ENCODE results near the gene BLID.

Gene BLID

GRCh38 chr11:122139595-122139866 is 23.5 kb upstream of the BLID start:
- no peak for DNase-seq (ENCODE audit: low read depth)

- no peak for DNase-seq (ENCODE audit: low read depth)
Measured at GRCh38 chr11:122138744-122139594, 23.0 kb upstream of the BLID start.

GRCh38 chr11:122137078-122137793 is 21.2 kb upstream of the BLID start:
- no peak for DNase-seq (ENCODE audit: low read depth)

- DNase-seq (ENCODE audit: low read depth) = no peak
Measured at GRCh38 chr11:122131126-122131525, 15.1 kb upstream of the BLID start.

GRCh38 chr11:122128146-122128545 is 12.1 kb upstream of the BLID start:
- no peak for DNase-seq (ENCODE audit: low read depth)

GRCh38 chr11:122127020-122127419 is 11.0 kb upstream of the BLID start:
- no peak for DNase-seq (ENCODE audit: low read depth)

- DNase-seq (ENCODE audit: low read depth) = no peak
Measured at GRCh38 chr11:122126024-122126688, 10.1 kb upstream of the BLID start.

GRCh38 chr11:122123263-122123929 is 7.4 kb upstream of the BLID start:
- DNase-seq (ENCODE audit: low read depth) = no peak

GRCh38 chr11:122122179-122122578 is 6.2 kb upstream of the BLID start:
- no peak for DNase-seq (ENCODE audit: low read depth)

GRCh38 chr11:122120096-122120495 is 4.1 kb upstream of the BLID start:
- no peak for DNase-seq (ENCODE audit: low read depth)

GRCh38 chr11:122116591-122116990 is 576 bp upstream of the BLID start:
- DNase-seq (ENCODE audit: low read depth) = no peak

- DNase-seq (ENCODE audit: low read depth) = no peak
Measured at GRCh38 chr11:122114976-122115375, 1.0 kb downstream of the BLID start.

- no peak for DNase-seq (ENCODE audit: low read depth)
Measured at GRCh38 chr11:122113836-122114825, 1.9 kb downstream of the BLID start.

GRCh38 chr11:122112470-122113365 is 3.3 kb downstream of the BLID start:
- DNase-seq (ENCODE audit: low read depth) = no peak

- DNase-seq (ENCODE audit: low read depth) = no peak
Measured at GRCh38 chr11:122109932-122110331, 6.1 kb downstream of the BLID start.

GRCh38 chr11:122108828-122109227 is 7.2 kb downstream of the BLID start:
- no peak for DNase-seq (ENCODE audit: low read depth)

- no peak for DNase-seq (ENCODE audit: low read depth)
Measured at GRCh38 chr11:122108192-122108799, 7.7 kb downstream of the BLID start.

- no peak for DNase-seq (ENCODE audit: low read depth)
Measured at GRCh38 chr11:122107566-122107965, 8.4 kb downstream of the BLID start.

- DNase-seq (ENCODE audit: low read depth) = no peak
Measured at GRCh38 chr11:122107045-122107444, 9.0 kb downstream of the BLID start.
